GM21526 (cell line): ENCODE data around the gene AJUBA.
"Not testable (repeated sequence)": the region's sequence is repeated elsewhere in the genome, so short reads cannot be mapped to it uniquely, and the experiment has no call there.

Experiments
- ATAC-seq: cut with Tn5 transposase; IDR thresholded peaks from one replicate; pipeline ENCODE4 v1.9.1; 2021; ENCODE audit warnings: moderate library complexity; ENCODE audit not compliant: unreplicated experiment, low FRiP score

The AJUBA gene

GRCh38 chr14:23006544-23007419 lies 24.4 kb upstream of the AJUBA start:
- peak; percentile 90 for ATAC-seq

- ATAC-seq = no peak
These were observed 23.8 kb upstream of the AJUBA start for GRCh38 chr14:23006188-23006534.

GRCh38 chr14:23005451-23006187 lies 23.3 kb upstream of the AJUBA start:
- no peak for ATAC-seq

- not testable (repeated sequence) for ATAC-seq
These were observed 21.9 kb upstream of the AJUBA start for GRCh38 chr14:23004274-23004673.

- no peak for ATAC-seq
These were observed 20.2 kb upstream of the AJUBA start for GRCh38 chr14:23002592-23002991.

- no peak for ATAC-seq
These were observed 18.5 kb upstream of the AJUBA start for GRCh38 chr14:23000860-23001259.

- no peak for ATAC-seq
These were observed 16.1 kb upstream of the AJUBA start for GRCh38 chr14:22998329-22999012.

- ATAC-seq = no peak
These were observed 15.4 kb upstream of the AJUBA start for GRCh38 chr14:22997676-22998323.

- ATAC-seq = no peak
These were observed 14.7 kb upstream of the AJUBA start for GRCh38 chr14:22996768-22997654.

GRCh38 chr14:22995889-22996625 lies 13.7 kb upstream of the AJUBA start:
- ATAC-seq = no peak

GRCh38 chr14:22994762-22995275 lies 12.5 kb upstream of the AJUBA start:
- no peak for ATAC-seq

- no peak for ATAC-seq
These were observed 11.2 kb upstream of the AJUBA start for GRCh38 chr14:22993517-22993916.

- ATAC-seq = no peak
These were observed 9.5 kb upstream of the AJUBA start for GRCh38 chr14:22991852-22992251.

- no peak for ATAC-seq
These were observed 4.9 kb upstream of the AJUBA start for GRCh38 chr14:22987291-22987690.

GRCh38 chr14:22986508-22987054 lies 4.2 kb upstream of the AJUBA start:
- no peak for ATAC-seq

- ATAC-seq = no peak
These were observed 3.6 kb upstream of the AJUBA start for GRCh38 chr14:22985894-22986507.

GRCh38 chr14:22984959-22985658 lies 2.8 kb upstream of the AJUBA start:
- no peak for ATAC-seq
